Erythroblast (primary cell): ENCODE data around the gene ADGRD1.

Experiments
- GATA1 ChIP-seq: IDR thresholded peaks from 2 replicates; pipeline ENCODE4 v1.6.1; 2011; ENCODE audit warnings: low read depth, mild to moderate bottlenecking, control low read depth, low read length, moderate library complexity
- POLR2A ChIP-seq: IDR thresholded peaks from 2 replicates; pipeline ENCODE4 v1.6.1; 2011; ENCODE audit warnings: mild to moderate bottlenecking, low read length

- no peak for TF ChIP-seq POLR2A
- TF ChIP-seq GATA1 = no peak
Measured at GRCh38 chr12:130944878-130945277, 8.8 kb upstream of the ADGRD1 start.
